Endothelial cell of umbilical vein (primary cell): ENCODE results near the gene SPA17. TPM values are rescaled to one million over a fixed set of nuclear protein-coding genes. Genes with fewer than 3 reads are reported as not detected.

Source experiments
- BruUV-seq: library from RNA; stranded (reverse); fragments of 400-500 nt; replicated peaks from 2 replicates; lab custom pipeline; 2021; lab: Mats Ljungman, UMichigan
- CTCF ChIA-PET: fragments of 300-600, 350-600 bp; sonication (Branson Sonifier 250); formaldehyde crosslinking; loops from one replicate; lab custom pipeline; 2021; ENCODE audit warnings: antibody characterized with exemption, inconsistent platforms; lab: Charles Lee
- POLR2A ChIA-PET: fragments of 300-600, 350-600 bp; sonication (Branson Sonifier 250); formaldehyde crosslinking; loops from one replicate; lab custom pipeline; 2021; ENCODE audit warnings: antibody characterized with exemption, inconsistent platforms; lab: Charles Lee
- DNase-seq: peaks from one replicate; pipeline ENCODE4 v3.0.0-alpha.2; 2011; ENCODE audit warnings: low read depth, low spot score
- FAIRE-seq: peaks from 2 replicates; lab custom pipeline; 2011; peaks lifted over from hg19 to GRCh38; lab: Jason Lieb, UNC
- H2AFZ ChIP-seq: 2 replicates; pipeline ENCODE4 v1.6.0; 2012; ENCODE audit warnings: low read depth, low read length, control low read depth, inconsistent platforms
- H3K27ac ChIP-seq: 2 replicates; pipeline ENCODE4 v1.5.1; 2011; ENCODE audit warnings: low read depth, mild to moderate bottlenecking, control low read depth, low read length, moderate library complexity; ENCODE audit not compliant: insufficient read depth
- H3K27me3 ChIP-seq, 2 experiments: 2 replicates each; pipeline versions ENCODE4 v1.6.0 to v1.6.1; 2011; ENCODE audit warnings: low read length in 2 of 2, mixed read lengths in 1 of 2; ENCODE audit not compliant: control insufficient read depth in 2 of 2, insufficient read depth in 2 of 2
- H3K36me3 ChIP-seq, 2 experiments: 2 replicates in 1 of 2; 3 replicates in 1 of 2; pipeline ENCODE4 v1.5.1; 2011; ENCODE audit warnings: low read length in 2 of 2, mild to moderate bottlenecking in 1 of 2, moderate library complexity in 1 of 2; ENCODE audit not compliant: control insufficient read depth in 2 of 2, insufficient read depth in 2 of 2; ENCODE audit errors: extremely low read depth in 1 of 2
- H3K4me1 ChIP-seq: 3 replicates; pipeline ENCODE4 v1.5.1; 2011; ENCODE audit warnings: mild to moderate bottlenecking, low read length; ENCODE audit not compliant: control insufficient read depth, insufficient read depth; ENCODE audit errors: extremely low read depth
- H3K4me2 ChIP-seq: 2 replicates; pipeline ENCODE4 v1.6.1; 2011; ENCODE audit warnings: low read length, control low read depth, mixed read lengths; ENCODE audit not compliant: insufficient read depth
- H3K4me3 ChIP-seq, 3 experiments: fragments of 200-600 bp in 1 of 3; sonication (generic), shearing (Covaris generic) in 1 of 3; replicated peaks in 1 of 3; 2 replicates each; pipeline ENCODE4 v1.5.1; 2011 to 2016; ENCODE audit warnings: control low read depth in 3 of 3, low read length in 3 of 3, mild to moderate bottlenecking in 2 of 3, inconsistent platforms in 1 of 3, low read depth in 1 of 3, moderate library complexity in 1 of 3; ENCODE audit not compliant: insufficient read depth in 1 of 3
- H3K79me2 ChIP-seq: 2 replicates; pipeline ENCODE4 v1.6.0; 2012; ENCODE audit warnings: low read length, inconsistent platforms; ENCODE audit not compliant: control insufficient read depth, insufficient read depth
- H3K9ac ChIP-seq: replicated peaks from 2 replicates; pipeline ENCODE3; 2011; ENCODE audit warnings: low read length, control low read depth; ENCODE audit not compliant: insufficient read depth; ENCODE audit errors: extremely low read depth
- H3K9me1 ChIP-seq: replicated peaks from 3 replicates; pipeline ENCODE4 v1.6.0; 2011; ENCODE audit warnings: mild to moderate bottlenecking, low read length; ENCODE audit not compliant: control insufficient read depth, insufficient read depth; ENCODE audit errors: extremely low read depth
- H3K9me3 ChIP-seq: replicated peaks from 2 replicates; pipeline ENCODE4 v1.5.1; 2012; ENCODE audit warnings: low read length, inconsistent platforms; ENCODE audit not compliant: control insufficient read depth, insufficient read depth
- H4K20me1 ChIP-seq: replicated peaks from 2 replicates; pipeline ENCODE3; 2011; ENCODE audit warnings: mild to moderate bottlenecking, low read length; ENCODE audit not compliant: control insufficient read depth, insufficient read depth; ENCODE audit errors: extremely low read depth
- CTCF ChIP-seq, 2 donors: IDR thresholded peaks; 1 replicate in 1 of 2; 2 replicates in 1 of 2; pipeline ENCODE4 v1.5.1; 2011; ENCODE audit warnings: low read length in 2 of 2, mild to moderate bottlenecking in 2 of 2, moderate library complexity in 2 of 2, control low read depth in 1 of 2, inconsistent platforms in 1 of 2, low read depth in 1 of 2; ENCODE audit not compliant: insufficient read depth in 1 of 2; ENCODE audit errors: extremely low read depth in 1 of 2
- EZH2 ChIP-seq: IDR thresholded peaks from 2 replicates; pipeline ENCODE4 v1.6.1; 2012; ENCODE audit warnings: borderline replicate concordance, low read depth, mild to moderate bottlenecking, moderate library complexity, low read length, inconsistent platforms; ENCODE audit not compliant: severe bottlenecking
- FOS ChIP-seq: IDR thresholded peaks from 2 replicates; pipeline ENCODE4 v1.6.1; 2011; ENCODE audit warnings: mild to moderate bottlenecking, low read length, moderate library complexity, borderline replicate concordance; ENCODE audit not compliant: insufficient read depth
- GATA2 ChIP-seq: IDR thresholded peaks from 2 replicates; pipeline ENCODE4 v1.7.0; 2011; ENCODE audit warnings: low read depth, mild to moderate bottlenecking, moderate library complexity, mixed read lengths, low read length; ENCODE audit not compliant: insufficient read length, insufficient read depth
- JUN ChIP-seq: IDR thresholded peaks from 2 replicates; pipeline ENCODE4 v1.6.1; 2011; ENCODE audit warnings: borderline replicate concordance, low read depth; ENCODE audit not compliant: insufficient read length, insufficient read depth
- MAX ChIP-seq: IDR thresholded peaks from 2 replicates; pipeline ENCODE4 v1.6.1; 2011; ENCODE audit not compliant: insufficient read depth, insufficient read length
- MYC ChIP-seq: IDR thresholded peaks from one replicate; pipeline ENCODE4 v1.6.1; 2011; ENCODE audit warnings: mild to moderate bottlenecking, low read depth, low read length
- POLR2A ChIP-seq: IDR thresholded peaks from 2 replicates; pipeline ENCODE4 v1.6.1; 2012; ENCODE audit warnings: low read depth, mild to moderate bottlenecking, control low read depth, low read length
- POLR2AphosphoS5 ChIP-seq: IDR thresholded peaks from 2 replicates; pipeline ENCODE4 v1.6.1; 2012; ENCODE audit warnings: low read depth, mild to moderate bottlenecking, control low read depth, low read length, moderate library complexity; ENCODE audit not compliant: insufficient read depth
- dilution Hi-C: fragments of 300-500 bp; cut with MboI; formaldehyde crosslinking; loops from one replicate; pipeline ENCODE4 v1.15.0; 2019; ENCODE audit warnings: low sequenced_read_pairs; ENCODE audit not compliant: extremely low pct_ligation_motif_present
- intact Hi-C: fragments of 100-400 bp; cut with micrococcal nuclease; formaldehyde crosslinking; loops from one replicate; pipeline ENCODE4 v1.10.0; 2022
- polyA plus RNA-seq, 4 experiments: library from polyadenylated mRNA; depleted of rRNA in 3 of 4; stranded (reverse) in 3 of 4; unstranded in 1 of 4; fragments of >200 nt; gene quantifications; 2 replicates each; pipeline versions ENCODE4 v1.2.1 to v1.2.3, GENCODE V29; 2011 to 2012; ENCODE audit warnings: missing spikeins in 1 of 4
- total RNA-seq: library from RNA; stranded (reverse); gene quantifications from 2 replicates; pipeline ENCODE4 v1.2.3, GENCODE V29; 2021

Gene SPA17
- total and polyA plus RNA-seq, 2 donors (not counting 3 experiments of a cell fraction or from before 2014, with no cell fraction given), result 3.9 to 4.7 TPM

GRCh38 chr11:124638500-124638899 is 35.2 kb upstream of the SPA17 start:
- H3K9ac ChIP-seq, result no peak overlapping the region
- H3K27ac ChIP-seq, result no peak overlapping the region
- intact Hi-C loops (no loop called here), dilution Hi-C loops (no loop called here)
- no peaks in the 10 kb centered on the region for H3K9me3 ChIP-seq
- H3K79me2 ChIP-seq, result no peaks in the 10 kb centered on the region
- no peak for DNase-seq
- H3K4me1 ChIP-seq, result peaks cover 4% of the 10 kb centered on the region
- peaks cover 5 to 7% of the 10 kb centered on the region in 2 experiments for H3K36me3 ChIP-seq
- no peaks in the 10 kb centered on the region for H4K20me1 ChIP-seq
- H3K9me1 ChIP-seq, result no peaks in the 10 kb centered on the region
- TF ChIP-seq CTCF (IDR thresholded peaks at IDR 0.05; ENCODE audit: extremely low read depth in 1 of 2, insufficient read depth in 1 of 2, low read depth in 1 of 2, low read length in 2 of 2) (no peak), JUN (no peak), MYC (no peak), EZH2 (no peak), MAX (no peak), POLR2A (no peak), GATA2 (no peak), POLR2AphosphoS5 (no peak), FOS (no peak)
- ChIA-PET CTCF (interaction anchor here (0.9 to 3.7 kb wide), 3 partner anchors 10 to 228 kb away, joined by 3 to 22 read pairs (median 3); partner anchors contain the start of gene ROBO3), POLR2A (no interaction called here)
- no TSS peak for BruUV-seq
- no peak overlapping the region for H3K4me2 ChIP-seq
- no peak for FAIRE-seq
- no peak overlapping the region for H3K4me3 ChIP-seq
- H3K27me3 ChIP-seq, result no peaks in the 10 kb centered on the region
- no peak overlapping the region for H2AFZ ChIP-seq
